ENCODE measurements around the gene TNFRSF25.
"Not testable (repeated sequence)": the region's sequence is repeated elsewhere in the genome, so short reads cannot be mapped to it uniquely, and the experiment has no call there.

Gene TNFRSF25

DNA sequence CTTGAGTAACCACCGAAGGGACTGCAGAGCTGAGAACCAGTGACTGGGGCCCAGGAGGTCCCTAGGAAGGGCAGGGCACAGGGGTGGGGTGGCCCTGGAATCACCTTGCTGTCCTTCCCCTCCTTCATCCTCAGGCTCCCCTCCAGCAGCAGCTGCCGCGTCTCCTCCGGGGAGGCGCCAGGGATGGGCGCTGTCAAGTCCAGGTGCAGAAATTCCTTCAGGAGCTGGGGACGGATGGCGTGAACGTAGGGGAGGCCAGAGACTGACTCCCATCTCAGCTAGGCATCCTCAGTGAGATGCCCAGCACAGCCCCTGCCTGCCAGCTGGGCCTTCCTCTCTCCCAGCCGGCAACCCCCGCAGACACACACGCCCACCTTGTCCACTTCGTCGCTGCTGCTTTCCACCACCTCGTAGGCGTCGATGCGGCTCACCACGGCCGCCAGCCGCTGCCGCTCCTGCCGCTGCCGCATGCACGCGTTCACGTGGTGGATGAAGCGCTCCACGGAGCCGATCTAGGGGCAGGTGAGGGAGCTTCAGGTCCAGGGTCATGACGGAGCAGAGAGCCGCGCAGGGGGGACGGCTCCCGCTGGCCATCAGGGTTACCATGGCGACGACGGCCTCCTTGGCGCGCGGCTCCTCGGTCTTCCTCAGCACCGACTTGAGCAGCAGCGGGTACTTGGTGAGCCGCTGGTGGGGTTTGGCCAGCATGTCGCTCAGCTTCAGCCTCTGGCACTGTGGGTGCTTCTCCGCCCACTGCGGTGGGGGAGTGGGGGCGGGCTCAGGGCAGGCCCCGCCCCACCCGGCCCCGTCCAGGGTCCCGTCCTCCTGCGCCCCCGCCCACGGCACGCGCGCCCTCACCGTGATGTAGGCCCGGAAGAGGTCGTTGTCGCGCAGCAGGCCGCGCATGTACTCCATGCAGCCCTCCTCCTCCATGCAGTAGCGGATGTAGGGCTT is 4.4 kb upstream of the TNFRSF25 start:
- DNase-seq (ENCODE audit: low read depth in 2 of 2) = no peak

DNA sequence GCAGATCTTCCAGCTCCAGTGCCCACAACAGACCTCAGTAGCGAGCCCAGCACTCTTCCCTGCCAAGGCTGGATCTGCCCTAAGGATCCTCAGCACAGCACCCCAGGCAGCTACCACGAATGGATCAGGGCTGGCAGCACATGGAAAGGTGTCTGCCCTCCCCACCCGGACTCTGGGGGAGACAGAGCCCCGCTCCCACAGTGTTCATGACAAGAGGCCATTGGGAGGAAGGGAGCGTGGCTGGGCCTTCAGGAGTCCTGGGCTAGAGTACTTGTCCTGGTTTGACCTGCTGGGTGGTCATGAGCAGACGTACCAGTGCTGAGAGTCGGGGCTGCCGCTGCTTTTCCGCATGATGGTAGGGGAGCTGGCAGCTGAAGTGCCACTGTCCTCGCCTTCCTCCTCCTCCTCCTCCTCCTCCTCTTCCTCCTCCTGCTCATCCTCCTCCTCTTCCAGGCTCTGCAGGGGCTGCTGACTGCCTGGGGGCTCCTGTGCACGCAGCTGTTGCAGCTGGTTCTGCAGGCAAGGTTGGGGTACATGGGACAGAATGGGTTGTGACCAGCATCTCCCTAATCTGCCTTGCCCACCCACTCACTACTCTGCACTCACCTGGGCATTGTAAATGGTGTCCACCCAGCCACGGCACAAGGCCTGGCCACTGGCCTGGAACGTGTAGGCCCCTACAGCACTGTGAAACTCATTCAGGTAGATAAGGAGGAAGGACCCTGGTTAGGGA is 2.9 kb upstream of the TNFRSF25 start:
- no peak for DNase-seq (ENCODE audit: low read depth in 2 of 2)

- no peak for DNase-seq (ENCODE audit: low read depth in 2 of 2)
Measured at GRCh38 chr1:6467744-6468688, 2.0 kb upstream of the TNFRSF25 start.

GRCh38 chr1:6467224-6467623 is 1.3 kb upstream of the TNFRSF25 start:
- no peak for DNase-seq (ENCODE audit: low read depth in 2 of 2)

GRCh38 chr1:6466751-6467150 is 778 bp upstream of the TNFRSF25 start:
- DNase-seq (ENCODE audit: low read depth in 2 of 2) = no peak

GRCh38 chr1:6465461-6466005 is 440 bp downstream of the TNFRSF25 start:
- DNase-seq (ENCODE audit: low read depth in 2 of 2) = no peak

DNA sequence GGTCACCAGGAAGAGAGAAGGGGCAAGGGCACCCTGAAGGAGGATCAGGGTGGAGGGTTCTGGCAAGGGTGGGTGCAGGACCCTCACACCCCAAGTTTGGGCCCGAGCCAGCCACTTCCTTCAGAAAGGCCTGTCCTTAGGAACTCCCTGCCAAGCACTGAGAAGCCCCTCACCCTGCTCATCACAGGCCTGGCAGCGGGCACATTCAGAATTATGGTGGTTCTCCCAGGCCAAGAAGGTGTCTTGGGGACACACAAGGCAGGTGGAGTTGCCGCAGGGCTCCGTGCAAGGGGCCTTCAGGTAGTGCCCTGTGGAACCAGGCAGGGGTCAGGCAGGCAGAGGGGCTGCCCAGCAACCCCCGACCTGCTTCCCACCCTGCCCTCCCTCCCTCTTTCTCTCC is 1.1 kb downstream of the TNFRSF25 start:
- no peak for DNase-seq (ENCODE audit: low read depth in 2 of 2)

- peak in 1 of 2 donors; percentile 48 for DNase-seq (ENCODE audit: low read depth in 2 of 2)
Measured at GRCh38 chr1:6464514-6464836, 1.5 kb downstream of the TNFRSF25 start.

- no peak for DNase-seq (ENCODE audit: low read depth in 2 of 2)
Measured at GRCh38 chr1:6463120-6463412, 2.9 kb downstream of the TNFRSF25 start.

- DNase-seq (ENCODE audit: low read depth in 2 of 2) = no peak
Measured at GRCh38 chr1:6462412-6463119, 3.4 kb downstream of the TNFRSF25 start.

- no peak for DNase-seq (ENCODE audit: low read depth in 2 of 2)
Measured at GRCh38 chr1:6461538-6462411, 4.2 kb downstream of the TNFRSF25 start.

- DNase-seq (ENCODE audit: low read depth in 2 of 2) = no peak
Measured at GRCh38 chr1:6461051-6461530, 4.9 kb downstream of the TNFRSF25 start.

DNA sequence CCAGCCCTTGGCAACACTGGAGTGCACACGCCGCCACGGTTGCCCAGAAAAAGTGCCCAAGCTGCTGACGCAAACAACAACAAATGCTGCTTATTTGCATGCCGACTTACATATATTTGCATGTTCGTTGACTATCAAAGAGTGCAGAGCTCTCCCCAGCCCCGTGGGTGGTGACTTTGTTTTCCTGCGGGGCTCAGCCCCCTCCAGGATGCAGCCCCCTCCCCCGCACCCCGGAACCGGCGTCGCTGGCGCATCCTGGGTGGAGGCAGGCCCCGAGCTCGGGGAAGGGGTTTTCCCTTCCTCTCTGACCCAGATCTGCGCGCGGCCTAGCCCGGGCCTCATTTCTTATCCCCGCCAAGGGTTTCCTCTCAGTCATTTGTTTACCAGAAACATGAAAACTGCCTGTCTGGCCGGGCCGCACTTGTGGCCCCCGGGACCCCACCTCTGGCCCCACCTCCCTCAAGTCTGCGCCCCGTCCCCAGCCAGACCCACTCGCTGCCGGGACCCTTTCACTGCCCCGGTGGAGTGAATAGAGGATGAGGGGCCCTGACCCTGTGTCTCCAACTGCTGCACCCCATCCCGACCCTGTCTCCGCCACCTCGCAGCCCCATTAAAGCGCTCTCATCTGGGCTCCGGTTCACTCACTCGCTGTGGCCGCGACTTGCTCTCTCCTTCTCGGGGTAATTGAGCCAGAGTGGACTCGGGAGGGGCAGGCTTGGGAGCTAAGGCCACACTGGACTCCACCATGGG is 5.5 kb downstream of the TNFRSF25 start:
- peak; percentile 73 to 78 for DNase-seq (ENCODE audit: low read depth in 2 of 2)

- no peak for DNase-seq (ENCODE audit: low read depth in 2 of 2)
Measured at GRCh38 chr1:6459850-6460265, 6.1 kb downstream of the TNFRSF25 start.

DNA sequence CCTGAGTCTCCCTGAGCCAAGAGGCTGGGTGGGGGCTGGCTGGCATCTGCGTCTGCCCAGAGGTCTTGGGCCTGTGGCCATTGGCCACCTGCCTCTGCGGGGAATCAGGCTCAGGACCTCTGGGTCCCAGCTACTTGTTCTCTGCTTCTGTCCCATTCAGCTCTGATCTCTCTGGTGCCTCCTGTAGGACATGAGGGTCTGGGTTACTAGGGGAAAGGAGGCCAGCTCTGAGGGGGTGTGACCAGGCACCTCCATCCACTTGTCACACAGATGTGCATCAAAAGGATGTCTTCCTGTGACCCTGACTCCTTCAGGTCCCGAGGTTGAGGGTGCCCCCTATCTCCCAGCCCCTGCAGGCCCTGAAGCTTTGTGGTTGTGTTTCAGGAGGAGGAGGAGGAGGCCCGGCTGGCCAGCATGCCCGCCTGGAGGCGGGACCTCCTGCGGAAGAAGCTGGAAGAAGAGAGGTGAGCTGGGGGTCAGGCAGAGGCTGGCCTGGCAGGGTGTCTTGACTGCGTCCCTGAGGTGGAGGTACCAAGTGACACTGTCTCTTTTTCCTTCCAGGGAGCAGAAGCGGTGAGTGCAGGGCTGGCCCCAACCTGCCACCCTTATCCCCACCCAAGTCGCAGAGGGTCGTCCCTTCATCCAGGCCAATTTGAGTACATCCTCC is 9.0 kb downstream of the TNFRSF25 start:
- no peak for DNase-seq (ENCODE audit: low read depth in 2 of 2)

GRCh38 chr1:6455752-6456520 is 10.0 kb downstream of the TNFRSF25 start:
- DNase-seq (ENCODE audit: low read depth in 2 of 2) = not testable (repeated sequence)

GRCh38 chr1:6454856-6455751 is 10.9 kb downstream of the TNFRSF25 start:
- no peak for DNase-seq (ENCODE audit: low read depth in 2 of 2)
